Glomerular endothelial cell (primary cell): ENCODE results near the gene MAF. TPM values are rescaled to one million over a fixed set of nuclear protein-coding genes. Genes with fewer than 3 reads are reported as not detected.

Source experiments
- DNase-seq: peaks from one replicate; pipeline ENCODE4 v3.0.0-alpha.2; 2011; ENCODE audit warnings: low read depth, low spot score; ENCODE audit errors: extremely low read depth
- total RNA-seq: library from RNA; depleted of rRNA; stranded (reverse); fragments of >200 nt; gene quantifications from 2 replicates; pipeline ENCODE4 v1.2.3, GENCODE V29; 2015

Gene MAF
- total RNA-seq, 1 donor from 2014 or later = 17.0 TPM

- DNase-seq = no peak
Measured at GRCh38 chr16:79613009-79613408, 12.5 kb upstream of the MAF start.

- no peak for DNase-seq
Measured at GRCh38 chr16:79612207-79612606, 11.7 kb upstream of the MAF start.

GRCh38 chr16:79610771-79611170 is 10.2 kb upstream of the MAF start:
- DNase-seq = no peak

- DNase-seq = no peak
Measured at GRCh38 chr16:79609861-79610260, 9.3 kb upstream of the MAF start.

- DNase-seq = no peak
Measured at GRCh38 chr16:79608976-79609375, 8.4 kb upstream of the MAF start.

GRCh38 chr16:79607587-79607986 is 7.0 kb upstream of the MAF start:
- DNase-seq = no peak

GRCh38 chr16:79605999-79606398 is 5.5 kb upstream of the MAF start:
- no peak for DNase-seq

GRCh38 chr16:79603055-79603454 is 2.5 kb upstream of the MAF start:
- DNase-seq = no peak

GRCh38 chr16:79602628-79603014 is 2.1 kb upstream of the MAF start:
- no peak for DNase-seq

GRCh38 chr16:79601931-79602627 is 1.5 kb upstream of the MAF start:
- peak; percentile 55 for DNase-seq

- DNase-seq = no peak
Measured at GRCh38 chr16:79601092-79601930, 774 bp upstream of the MAF start.

- no peak for DNase-seq
Measured at GRCh38 chr16:79599837-79600637, 500 bp downstream of the MAF start.

- no peak for DNase-seq
Measured at GRCh38 chr16:79599256-79599836, 1.2 kb downstream of the MAF start.

GRCh38 chr16:79598348-79599181 is 2.0 kb downstream of the MAF start:
- no peak for DNase-seq

GRCh38 chr16:79598063-79598347 is 2.5 kb downstream of the MAF start:
- DNase-seq = no peak

GRCh38 chr16:79597277-79598062 is 3.1 kb downstream of the MAF start:
- DNase-seq = no peak

GRCh38 chr16:79595931-79596450 is 4.5 kb downstream of the MAF start:
- DNase-seq = no peak

GRCh38 chr16:79595231-79595641 is 5.3 kb downstream of the MAF start:
- DNase-seq = no peak

- DNase-seq = no peak
Measured at GRCh38 chr16:79593754-79594153, 6.8 kb downstream of the MAF start.
